ENCODE measurements around the gene HDDC2. TPM values are rescaled to one million over a fixed set of nuclear protein-coding genes. Genes with fewer than 3 reads are reported as not detected.

HDDC2 gene
- total RNA-seq, 2 experiments from 2014 or later, result 47.3 to 50.0 TPM

GRCh38 chr6:125274935-125275334 is 26.8 kb downstream of the HDDC2 start:
- no peak for DNase-seq
- ChIA-PET POLR2A (no interaction called here), CTCF (no interaction called here)
- Mint-ChIP-seq H3K27ac (no peak overlapping the region), H3K27me3 (no peaks in the 10 kb centered on the region), H3K4me3 (no peak overlapping the region), H3K36me3 (ENCODE audit: low read depth) (peaks cover 55% of the 10 kb centered on the region), H3K4me1 (peaks cover 21% of the 10 kb centered on the region), H3K9me3 (no peaks in the 10 kb centered on the region)

- peaks cover 16% of the 10 kb centered on the region for H3K4me1 Mint-ChIP-seq
- POLR2A ChIA-PET, result no interaction called here
- H3K36me3 Mint-ChIP-seq (ENCODE audit: low read depth), result peaks cover 48% of the 10 kb centered on the region
- no peak overlapping the region for H3K4me3 Mint-ChIP-seq
- no peaks in the 10 kb centered on the region for H3K9me3 Mint-ChIP-seq
- no peak for DNase-seq
- no peaks in the 10 kb centered on the region for H3K27me3 Mint-ChIP-seq
- CTCF ChIA-PET, result no interaction called here
- H3K27ac Mint-ChIP-seq, result no peak overlapping the region
These were observed 27.8 kb downstream of the HDDC2 start for GRCh38 chr6:125273965-125274364.

GRCh38 chr6:125273251-125273650 is 28.5 kb downstream of the HDDC2 start:
- ChIA-PET POLR2A (no interaction called here), CTCF (no interaction called here)
- Mint-ChIP-seq H3K27me3 (no peaks in the 10 kb centered on the region), H3K9me3 (no peaks in the 10 kb centered on the region), H3K36me3 (ENCODE audit: low read depth) (peaks cover 42% of the 10 kb centered on the region), H3K4me3 (no peak overlapping the region), H3K4me1 (peaks cover 10% of the 10 kb centered on the region), H3K27ac (no peak overlapping the region)
- DNase-seq, result no peak

GRCh38 chr6:125271486-125272159 is 30.1 kb downstream of the HDDC2 start:
- no peaks in the 10 kb centered on the region for H3K27me3 Mint-ChIP-seq
- ChIA-PET CTCF (no interaction called here), POLR2A (no interaction called here)

GRCh38 chr6:125270380-125270779 is 31.4 kb downstream of the HDDC2 start:
- no peak overlapping the region for H3K4me3 Mint-ChIP-seq
- H3K36me3 Mint-ChIP-seq (ENCODE audit: low read depth), result peaks cover 29% of the 10 kb centered on the region
- H3K27ac Mint-ChIP-seq, result no peak overlapping the region
- H3K27me3 Mint-ChIP-seq, result no peaks in the 10 kb centered on the region
- CTCF ChIA-PET, result no interaction called here
- no peak for DNase-seq
- no peaks in the 10 kb centered on the region for H3K9me3 Mint-ChIP-seq
- H3K4me1 Mint-ChIP-seq, result no peaks in the 10 kb centered on the region
- POLR2A ChIA-PET, result no interaction called here

More at GRCh38 chr6:125271486-125272159, 30.1 kb downstream of the HDDC2 start:
- H3K4me3 Mint-ChIP-seq, result no peak overlapping the region
- no peak overlapping the region for H3K27ac Mint-ChIP-seq
- H3K4me1 Mint-ChIP-seq, result peaks cover 8% of the 10 kb centered on the region
- H3K9me3 Mint-ChIP-seq, result no peaks in the 10 kb centered on the region
- peaks cover 37% of the 10 kb centered on the region for H3K36me3 Mint-ChIP-seq (ENCODE audit: low read depth)
- DNase-seq, result no peak

- Mint-ChIP-seq H3K4me3 (no peak overlapping the region), H3K4me1 (no peaks in the 10 kb centered on the region), H3K27ac (no peak overlapping the region), H3K36me3 (ENCODE audit: low read depth) (peaks cover 29% of the 10 kb centered on the region), H3K27me3 (no peaks in the 10 kb centered on the region), H3K9me3 (no peaks in the 10 kb centered on the region)
- ChIA-PET POLR2A (no interaction called here), CTCF (no interaction called here)
- no peak for DNase-seq
These were observed 32.3 kb downstream of the HDDC2 start for GRCh38 chr6:125269328-125269985.

- Mint-ChIP-seq H3K4me3 (no peak overlapping the region), H3K27me3 (no peaks in the 10 kb centered on the region), H3K36me3 (ENCODE audit: low read depth) (peaks cover 23% of the 10 kb centered on the region), H3K4me1 (no peaks in the 10 kb centered on the region), H3K27ac (no peak overlapping the region), H3K9me3 (no peaks in the 10 kb centered on the region)
- DNase-seq, result no peak
- ChIA-PET CTCF (no interaction called here), POLR2A (no interaction called here)
These were observed 33.0 kb downstream of the HDDC2 start for GRCh38 chr6:125268765-125269164.

GRCh38 chr6:125267806-125268523 is 33.8 kb downstream of the HDDC2 start:
- ChIA-PET CTCF (no interaction called here), POLR2A (interaction anchor here (0.9 kb wide), 1 partner anchor 513 kb away, joined by 4 read pairs; no protein-coding TSS in a partner anchor)
- no peaks in the 10 kb centered on the region for H3K27me3 Mint-ChIP-seq
- H3K9me3 Mint-ChIP-seq, result no peaks in the 10 kb centered on the region
- H3K4me1 Mint-ChIP-seq, result no peaks in the 10 kb centered on the region
- no peak for DNase-seq
- no peak overlapping the region for H3K27ac Mint-ChIP-seq
- no peak overlapping the region for H3K4me3 Mint-ChIP-seq
- peaks cover 15% of the 10 kb centered on the region for H3K36me3 Mint-ChIP-seq (ENCODE audit: low read depth)

- Mint-ChIP-seq H3K27me3 (no peaks in the 10 kb centered on the region), H3K9me3 (no peaks in the 10 kb centered on the region), H3K36me3 (ENCODE audit: low read depth) (no peaks in the 10 kb centered on the region), H3K27ac (no peak overlapping the region), H3K4me1 (no peaks in the 10 kb centered on the region), H3K4me3 (no peak overlapping the region)
- POLR2A ChIA-PET, result no interaction called here
- CTCF ChIA-PET, result interaction anchor here (0.5 kb wide), 1 partner anchor 68 kb away, joined by 3 read pairs; no protein-coding TSS in a partner anchor
- no peak for DNase-seq
These were observed 37.3 kb downstream of the HDDC2 start for GRCh38 chr6:125264476-125264875.

GRCh38 chr6:125262016-125263013 is 39.5 kb downstream of the HDDC2 start:
- H3K9me3 Mint-ChIP-seq, result no peaks in the 10 kb centered on the region
- no peaks in the 10 kb centered on the region for H3K27me3 Mint-ChIP-seq
- H3K4me1 Mint-ChIP-seq, result no peaks in the 10 kb centered on the region
- ChIA-PET POLR2A (no interaction called here), CTCF (no interaction called here)
- H3K27ac Mint-ChIP-seq, result no peak overlapping the region
- no peaks in the 10 kb centered on the region for H3K36me3 Mint-ChIP-seq (ENCODE audit: low read depth)
- H3K4me3 Mint-ChIP-seq, result no peak overlapping the region
- DNase-seq, result no peak

- POLR2A ChIA-PET, result no interaction called here
These were observed 42.4 kb downstream of the HDDC2 start for GRCh38 chr6:125259354-125259736.

GRCh38 chr6:125258651-125259353 is 43.0 kb downstream of the HDDC2 start:
- Mint-ChIP-seq H3K36me3 (ENCODE audit: low read depth) (no peaks in the 10 kb centered on the region), H3K4me1 (no peaks in the 10 kb centered on the region), H3K27ac (no peak overlapping the region), H3K4me3 (no peak overlapping the region), H3K9me3 (no peaks in the 10 kb centered on the region), H3K27me3 (no peaks in the 10 kb centered on the region)
- ChIA-PET POLR2A (no interaction called here), CTCF (no interaction called here)
- no peak for DNase-seq

More at GRCh38 chr6:125259354-125259736, 42.4 kb downstream of the HDDC2 start:
- Mint-ChIP-seq H3K27me3 (no peaks in the 10 kb centered on the region), H3K4me3 (no peak overlapping the region), H3K9me3 (no peaks in the 10 kb centered on the region), H3K4me1 (no peaks in the 10 kb centered on the region), H3K36me3 (ENCODE audit: low read depth) (no peaks in the 10 kb centered on the region), H3K27ac (no peak overlapping the region)
- CTCF ChIA-PET, result no interaction called here
- DNase-seq, result no peak
